Testis (tissue), 3 donors: ENCODE data around the gene ARHGAP26. TPM values are rescaled to one million over a fixed set of nuclear protein-coding genes. Genes with fewer than 3 reads are reported as not detected.

Experiments used
- DNase-seq: peaks from one replicate; pipeline ENCODE4 v3.0.0-alpha.2; 2019
- H3K27ac ChIP-seq, 2 donors: fragments of 200-600 bp; sonication (generic); one replicate each; pipeline ENCODE4 v1.5.1; 2019
- H3K27me3 ChIP-seq: fragments of 200-600 bp; sonication (generic); one replicate; pipeline ENCODE4 v1.5.1; 2019
- H3K36me3 ChIP-seq: fragments of 200-600 bp; sonication (generic); one replicate; pipeline ENCODE4 v1.5.1; 2017; ENCODE audit warnings: low read depth; ENCODE audit errors: missing control alignments
- H3K4me1 ChIP-seq: fragments of 200-600 bp; sonication (generic); one replicate; pipeline ENCODE4 v1.5.1; 2019
- H3K4me3 ChIP-seq, 2 donors: fragments of 200-600 bp; sonication (generic); one replicate each; pipeline ENCODE4 v1.5.1; 2017 to 2019
- H3K9me3 ChIP-seq: fragments of 200-600 bp; sonication (generic); one replicate; pipeline ENCODE4 v1.5.1; 2017
- POLR2A ChIP-seq: fragments of 450-650 bp; IDR thresholded peaks from one replicate; pipeline ENCODE4 v1.6.1; 2017; ENCODE audit warnings: antibody characterized with exemption, mild to moderate bottlenecking, moderate library complexity
- WGBS, 2 donors: methylation state at CpG; one replicate each; pipeline ENCODE4 v1.1.5; 2018; 5-methylcytosine and 5-hydroxymethylcytosine counted together
- intact Hi-C: fragments of 100-400 bp; cut with DNase I; formaldehyde crosslinking; loops from one replicate; pipeline ENCODE4 v1.15.1; 2023; ENCODE audit warnings: low total_unique reads
- polyA plus RNA-seq: library from polyadenylated mRNA; stranded (reverse); fragments of 350-450 nt; fragmentation: Illumina TruSeq; extraction: RNeasy Lipid Tissue Mini Kit (QIAGEN cat#74804); gene quantifications from one replicate; pipeline ENCODE4 v1.2.3, GENCODE V29; 2014; ENCODE audit warnings: low read depth, low replicate concordance; ENCODE audit not compliant: insufficient read depth
- total RNA-seq, 2 donors: library from RNA; depleted of rRNA; stranded (reverse); fragments of >200 nt; gene quantifications; one replicate each; pipeline ENCODE4 v1.2.3, GENCODE V29; 2016
- TF ChIP-seq, protein P1 (sequence below), 3 experiments: fragments of 450-650 bp in 2 of 3; fragments of 200-600 bp in 1 of 3; sonication (generic) in 1 of 3; IDR thresholded peaks; one replicate each; pipeline ENCODE4 v1.5.1; 2016 to 2019; ENCODE audit warnings: antibody characterized with exemption in 3 of 3, mild to moderate bottlenecking in 2 of 3, moderate library complexity in 1 of 3

Gene ARHGAP26
- total and polyA plus RNA-seq, 3 donors from 2014 or later: 33.8 to 98.7 (median 95.7) TPM

DNA sequence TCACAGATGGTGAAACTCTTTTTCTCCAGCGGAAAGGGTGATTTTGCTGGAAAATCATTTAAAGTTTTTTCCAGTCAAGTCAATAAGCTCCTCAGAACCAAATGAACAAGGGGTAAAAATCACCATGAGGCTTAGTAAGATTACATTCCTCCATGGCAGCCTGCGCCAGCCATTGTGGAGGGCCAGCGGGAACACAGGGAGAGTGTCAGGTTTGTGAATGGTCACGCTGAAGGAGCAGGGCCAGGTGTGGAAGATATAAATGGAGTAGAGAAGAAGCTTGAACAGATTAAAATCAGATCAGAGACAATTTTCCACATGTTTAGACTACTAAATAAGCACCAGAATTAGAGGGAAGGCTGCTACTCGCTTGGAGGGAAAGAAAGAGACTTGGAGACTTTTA is 424.5 kb downstream of the ARHGAP26 start:
- no peak for DNase-seq
- intact Hi-C loops: no loop called here
- no peak overlapping the region for H3K27ac ChIP-seq
- no peaks in the 10 kb centered on the region for H3K4me1 ChIP-seq
- 92 to 95% methylated on average over 5 of the region's 5 CpGs for WGBS, 2 donors
- no peaks in the 10 kb centered on the region for H3K36me3 ChIP-seq
- H3K4me3 ChIP-seq: no peak overlapping the region
- no peaks in the 10 kb centered on the region for H3K27me3 ChIP-seq
- TF ChIP-seq, protein P1, sequence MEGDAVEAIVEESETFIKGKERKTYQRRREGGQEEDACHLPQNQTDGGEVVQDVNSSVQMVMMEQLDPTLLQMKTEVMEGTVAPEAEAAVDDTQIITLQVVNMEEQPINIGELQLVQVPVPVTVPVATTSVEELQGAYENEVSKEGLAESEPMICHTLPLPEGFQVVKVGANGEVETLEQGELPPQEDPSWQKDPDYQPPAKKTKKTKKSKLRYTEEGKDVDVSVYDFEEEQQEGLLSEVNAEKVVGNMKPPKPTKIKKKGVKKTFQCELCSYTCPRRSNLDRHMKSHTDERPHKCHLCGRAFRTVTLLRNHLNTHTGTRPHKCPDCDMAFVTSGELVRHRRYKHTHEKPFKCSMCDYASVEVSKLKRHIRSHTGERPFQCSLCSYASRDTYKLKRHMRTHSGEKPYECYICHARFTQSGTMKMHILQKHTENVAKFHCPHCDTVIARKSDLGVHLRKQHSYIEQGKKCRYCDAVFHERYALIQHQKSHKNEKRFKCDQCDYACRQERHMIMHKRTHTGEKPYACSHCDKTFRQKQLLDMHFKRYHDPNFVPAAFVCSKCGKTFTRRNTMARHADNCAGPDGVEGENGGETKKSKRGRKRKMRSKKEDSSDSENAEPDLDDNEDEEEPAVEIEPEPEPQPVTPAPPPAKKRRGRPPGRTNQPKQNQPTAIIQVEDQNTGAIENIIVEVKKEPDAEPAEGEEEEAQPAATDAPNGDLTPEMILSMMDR (IDR thresholded peaks at IDR 0.05): no peak
- TF ChIP-seq POLR2A: no peak
- no peaks in the 10 kb centered on the region for H3K9me3 ChIP-seq

DNA sequence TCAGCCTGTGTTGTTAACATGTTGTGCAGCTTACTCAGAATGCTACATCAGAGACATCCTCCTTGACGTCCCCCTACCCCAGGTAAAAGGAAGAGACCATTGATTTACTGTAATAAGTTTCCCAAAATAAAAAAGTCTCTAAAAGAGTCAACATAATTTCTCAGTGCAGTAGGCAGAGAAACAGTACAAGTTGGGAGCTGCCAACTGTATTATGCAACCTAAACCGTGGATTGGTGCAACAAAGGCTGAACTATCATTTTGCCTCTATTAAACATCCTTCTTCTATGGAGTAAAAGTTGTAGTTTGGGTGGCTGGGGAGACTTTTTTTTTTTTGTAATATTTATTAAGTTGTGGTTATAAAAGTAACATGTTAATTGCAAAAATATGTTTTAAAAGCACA is 425.3 kb downstream of the ARHGAP26 start:
- H3K4me1 ChIP-seq: no peaks in the 10 kb centered on the region
- 66 to 69% methylated on average over 2 of the region's 2 CpGs for WGBS, 2 donors
- no peak overlapping the region for H3K27ac ChIP-seq
- H3K36me3 ChIP-seq: no peaks in the 10 kb centered on the region
- DNase-seq: no peak
- TF ChIP-seq, protein P1 (IDR thresholded peaks at IDR 0.05): no peak
- TF ChIP-seq POLR2A: no peak
- intact Hi-C loops: no loop called here
- H3K27me3 ChIP-seq: no peaks in the 10 kb centered on the region
- no peak overlapping the region for H3K4me3 ChIP-seq
- H3K9me3 ChIP-seq: no peaks in the 10 kb centered on the region

DNA sequence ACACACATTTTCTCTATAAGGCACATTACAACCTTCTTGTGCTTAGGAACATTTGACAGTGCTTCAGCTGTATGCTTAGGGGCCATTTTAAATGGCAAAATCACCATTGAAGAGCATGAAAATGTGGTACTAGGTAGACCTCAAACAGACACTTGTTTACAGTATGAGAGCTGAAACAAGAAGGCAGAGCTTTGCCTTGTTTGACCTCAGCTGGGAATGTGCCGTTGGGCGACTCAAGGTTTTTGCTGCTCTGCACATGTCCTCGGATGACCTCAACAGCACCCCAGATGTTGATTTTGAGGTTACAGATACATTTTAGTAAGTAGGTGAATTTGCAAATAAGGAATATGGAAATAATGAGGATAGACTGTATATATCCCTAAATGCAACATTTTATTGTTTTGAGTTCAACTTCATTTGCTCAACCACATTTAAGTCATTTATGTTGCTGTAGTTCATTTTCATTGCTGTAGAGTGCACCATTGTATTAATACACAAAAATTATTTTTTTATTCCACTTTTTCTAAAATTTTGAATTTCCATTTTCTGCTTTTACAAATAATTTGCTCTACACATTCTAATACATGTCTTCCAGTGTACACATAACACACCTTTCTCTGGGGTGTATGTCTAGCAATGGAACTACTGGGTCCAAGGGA is 426.6 kb downstream of the ARHGAP26 start:
- Histone ChIP-seq H3K27ac (no peak overlapping the region), H3K36me3 (no peaks in the 10 kb centered on the region), H3K9me3 (no peaks in the 10 kb centered on the region), H3K4me3 (no peak overlapping the region), H3K4me1 (no peaks in the 10 kb centered on the region), H3K27me3 (no peaks in the 10 kb centered on the region)
- WGBS, 2 donors: 80 to 82% methylated on average over 3 of the region's 3 CpGs
- no peak for TF ChIP-seq POLR2A
- TF ChIP-seq, protein P1 (IDR thresholded peaks at IDR 0.05): no peak
- no peak for DNase-seq
- intact Hi-C loops: no loop called here

DNA sequence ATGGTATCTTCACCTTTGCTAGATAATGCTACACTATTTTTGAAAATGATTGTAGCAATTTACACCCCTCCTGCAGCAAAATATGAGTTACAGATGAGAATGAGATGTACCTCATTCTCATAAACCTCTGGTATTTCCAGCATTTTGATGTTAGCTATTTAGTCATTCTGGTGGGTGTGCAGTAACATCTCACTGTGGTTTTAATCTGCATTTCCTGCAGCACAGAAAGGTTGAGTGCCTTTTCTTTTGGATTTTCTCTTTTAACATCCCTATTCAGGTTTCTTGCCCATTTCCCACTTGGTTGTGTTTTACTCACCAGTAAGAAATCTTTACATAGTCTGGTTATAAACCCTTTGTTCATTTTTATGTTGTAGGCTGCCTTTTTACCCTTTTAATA is 427.1 kb downstream of the ARHGAP26 start:
- intact Hi-C loops: no loop called here
- no peaks in the 10 kb centered on the region for H3K9me3 ChIP-seq
- H3K4me1 ChIP-seq: no peaks in the 10 kb centered on the region
- DNase-seq: no peak
- no peak overlapping the region for H3K27ac ChIP-seq
- TF ChIP-seq, protein P1 (IDR thresholded peaks at IDR 0.05): no peak
- TF ChIP-seq POLR2A: no peak
- no peaks in the 10 kb centered on the region for H3K27me3 ChIP-seq
- H3K4me3 ChIP-seq: no peak overlapping the region
- no peaks in the 10 kb centered on the region for H3K36me3 ChIP-seq

DNA sequence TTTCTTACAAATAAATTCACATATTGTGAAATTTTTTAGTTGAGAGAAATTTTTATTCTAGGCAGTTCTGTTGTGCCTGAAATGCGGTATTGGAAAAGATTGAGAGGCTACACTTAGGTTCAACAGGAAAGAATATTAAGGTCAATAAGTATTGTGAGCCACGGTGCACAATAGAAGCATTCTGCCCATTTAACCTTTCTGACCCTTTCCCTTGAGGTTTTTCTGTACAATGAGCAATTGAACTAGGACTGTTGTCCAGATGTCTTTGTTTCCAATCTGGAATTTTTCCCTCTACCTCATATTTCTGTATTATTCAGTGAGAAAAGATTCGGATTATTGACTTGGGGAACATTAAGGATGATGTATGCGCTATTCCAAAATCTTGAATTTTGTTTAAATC is 428.2 kb downstream of the ARHGAP26 start:
- DNase-seq: no peak
- intact Hi-C loops: no loop called here
- Histone ChIP-seq H3K36me3 (no peaks in the 10 kb centered on the region), H3K4me1 (no peaks in the 10 kb centered on the region), H3K4me3 (no peak overlapping the region), H3K27ac (no peak overlapping the region), H3K9me3 (no peaks in the 10 kb centered on the region), H3K27me3 (no peaks in the 10 kb centered on the region)
- 88 to 91% methylated on average over 4 of the region's 4 CpGs for WGBS, 2 donors
- TF ChIP-seq, protein P1 (IDR thresholded peaks at IDR 0.05): no peak
- TF ChIP-seq POLR2A: no peak
